ENCODE data around the gene CDKN2B-AS1. TPM values are rescaled to one million over a fixed set of nuclear protein-coding genes. Genes with fewer than 3 reads are reported as not detected.

The CDKN2B-AS1 gene
- total and polyA plus RNA-seq, 2 of the 13 experiments (the other 11 are each of a cell fraction or from before 2014, with no cell fraction given) = 0.64 to 2.3 TPM

- TF ChIP-seq ZFP91 (CRISPR knock-in tag; IDR thresholded peaks at IDR 0.05; ENCODE audit: borderline replicate concordance) = no peak
- TF ChIP-seq ZNF414 (CRISPR knock-in tag; IDR thresholded peaks at IDR 0.05) = no peak
- no peak for TF ChIP-seq HDAC1 (CRISPR knock-in tag; IDR thresholded peaks at IDR 0.05)
- TF ChIP-seq HIVEP1 (CRISPR knock-in tag; IDR thresholded peaks at IDR 0.05) = no peak
- no peak for TF ChIP-seq ZNF205 (CRISPR knock-in tag; IDR thresholded peaks at IDR 0.05)
- TF ChIP-seq ZBTB7A (CRISPR knock-in tag; IDR thresholded peaks at IDR 0.05) = no peak
- TF ChIP-seq NR2F1 (CRISPR knock-in tag; IDR thresholded peaks at IDR 0.05) = no peak
- no peak for TF ChIP-seq MZF1 (CRISPR knock-in tag; IDR thresholded peaks at IDR 0.05; ENCODE audit: borderline replicate concordance)
- TF ChIP-seq LRRFIP1 (CRISPR knock-in tag; conservative IDR thresholded peaks at IDR 0.05) = no peak
- no peak for TF ChIP-seq JDP2 (CRISPR knock-in tag; IDR thresholded peaks at IDR 0.05; ENCODE audit: borderline replicate concordance)
- no peak for TF ChIP-seq KIAA2018 (CRISPR knock-in tag; IDR thresholded peaks at IDR 0.05; ENCODE audit: borderline replicate concordance)
- no peak for TF ChIP-seq NFYB (CRISPR knock-in tag; IDR thresholded peaks at IDR 0.05)
- TF ChIP-seq ZNF562 (CRISPR knock-in tag; IDR thresholded peaks at IDR 0.05; ENCODE audit: borderline replicate concordance) = no peak
- TF ChIP-seq ZSCAN31 (CRISPR knock-in tag; IDR thresholded peaks at IDR 0.05; ENCODE audit: low read depth) = no peak
- no peak for TF ChIP-seq MED13 (CRISPR knock-in tag; IDR thresholded peaks at IDR 0.05)
Observed at GRCh38 chr9:22112870-22113821, 118.6 kb downstream of the CDKN2B-AS1 start (continued).

All from HepG2 (cell line).